HEK293 (cell line): Measurements from ENCODE around the gene CTNNA2.

ENCODE experiments used
- KLF1 ChIP-seq: fragments of 450-650 bp; formaldehyde crosslinking; IDR thresholded peaks from 2 replicates; pipeline ENCODE4 v1.5.1; 2016; ENCODE audit warnings: missing biosample characterization, missing genetic modification characterization
- ZBTB21 ChIP-seq: fragments of 450-650 bp; formaldehyde crosslinking; IDR thresholded peaks from 2 replicates; pipeline ENCODE4 v1.5.1; 2017; ENCODE audit warnings: missing biosample characterization, missing genetic modification characterization
- ZNF354C ChIP-seq: fragments of 450-650 bp; formaldehyde crosslinking; IDR thresholded peaks from 2 replicates; pipeline ENCODE4 v1.5.1; 2016; ENCODE audit warnings: missing biosample characterization, missing genetic modification characterization, low read depth, borderline replicate concordance
- ZXDB ChIP-seq: fragments of 450-650 bp; formaldehyde crosslinking; IDR thresholded peaks from 2 replicates; pipeline ENCODE4 v1.5.1; 2016; ENCODE audit warnings: missing biosample characterization, missing genetic modification characterization
- TF ChIP-seq, protein P1 (sequence below): fragments of 450-650 bp; formaldehyde crosslinking; IDR thresholded peaks from 2 replicates; pipeline ENCODE4 v1.5.1; 2016; ENCODE audit warnings: missing biosample characterization, missing genetic modification characterization
- TF ChIP-seq, protein P2 (sequence below): fragments of 450-650 bp; formaldehyde crosslinking; IDR thresholded peaks from 2 replicates; pipeline ENCODE4 v1.5.1; 2016; ENCODE audit warnings: missing biosample characterization, missing genetic modification characterization, low read depth
- TF ChIP-seq, protein P3 (sequence below): fragments of 450-650 bp; formaldehyde crosslinking; IDR thresholded peaks from 2 replicates; pipeline ENCODE4 v1.5.1; 2016; ENCODE audit warnings: missing biosample characterization, missing genetic modification characterization
- TF ChIP-seq, protein P4 (sequence below): fragments of 450-650 bp; formaldehyde crosslinking; IDR thresholded peaks from 2 replicates; pipeline ENCODE4 v1.5.1; 2016; ENCODE audit warnings: missing biosample characterization, missing genetic modification characterization

DNA sequence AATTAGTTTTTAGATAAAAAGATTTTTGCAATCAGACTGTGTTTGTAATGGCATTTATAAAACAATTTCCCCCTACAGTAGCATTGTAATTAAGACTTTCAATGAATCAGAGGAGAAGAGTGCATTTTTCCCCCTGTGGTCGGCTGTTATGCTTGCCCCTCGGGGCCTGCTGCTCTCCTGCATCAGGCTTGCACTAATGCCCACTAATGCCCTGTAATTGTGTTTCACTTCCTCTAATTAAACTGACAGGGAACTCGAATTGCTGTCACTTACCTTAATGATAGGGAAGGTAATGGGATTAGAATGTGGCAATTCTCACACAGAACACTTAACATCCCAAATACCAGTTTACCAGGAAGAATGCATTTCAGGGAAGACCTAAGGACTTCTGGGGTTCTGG is 852.9 kb downstream of the CTNNA2 start:
- TF ChIP-seq, protein P1, sequence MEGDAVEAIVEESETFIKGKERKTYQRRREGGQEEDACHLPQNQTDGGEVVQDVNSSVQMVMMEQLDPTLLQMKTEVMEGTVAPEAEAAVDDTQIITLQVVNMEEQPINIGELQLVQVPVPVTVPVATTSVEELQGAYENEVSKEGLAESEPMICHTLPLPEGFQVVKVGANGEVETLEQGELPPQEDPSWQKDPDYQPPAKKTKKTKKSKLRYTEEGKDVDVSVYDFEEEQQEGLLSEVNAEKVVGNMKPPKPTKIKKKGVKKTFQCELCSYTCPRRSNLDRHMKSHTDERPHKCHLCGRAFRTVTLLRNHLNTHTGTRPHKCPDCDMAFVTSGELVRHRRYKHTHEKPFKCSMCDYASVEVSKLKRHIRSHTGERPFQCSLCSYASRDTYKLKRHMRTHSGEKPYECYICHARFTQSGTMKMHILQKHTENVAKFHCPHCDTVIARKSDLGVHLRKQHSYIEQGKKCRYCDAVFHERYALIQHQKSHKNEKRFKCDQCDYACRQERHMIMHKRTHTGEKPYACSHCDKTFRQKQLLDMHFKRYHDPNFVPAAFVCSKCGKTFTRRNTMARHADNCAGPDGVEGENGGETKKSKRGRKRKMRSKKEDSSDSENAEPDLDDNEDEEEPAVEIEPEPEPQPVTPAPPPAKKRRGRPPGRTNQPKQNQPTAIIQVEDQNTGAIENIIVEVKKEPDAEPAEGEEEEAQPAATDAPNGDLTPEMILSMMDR (tag by site-specific recombination) = no peak
- TF ChIP-seq, protein P2, sequence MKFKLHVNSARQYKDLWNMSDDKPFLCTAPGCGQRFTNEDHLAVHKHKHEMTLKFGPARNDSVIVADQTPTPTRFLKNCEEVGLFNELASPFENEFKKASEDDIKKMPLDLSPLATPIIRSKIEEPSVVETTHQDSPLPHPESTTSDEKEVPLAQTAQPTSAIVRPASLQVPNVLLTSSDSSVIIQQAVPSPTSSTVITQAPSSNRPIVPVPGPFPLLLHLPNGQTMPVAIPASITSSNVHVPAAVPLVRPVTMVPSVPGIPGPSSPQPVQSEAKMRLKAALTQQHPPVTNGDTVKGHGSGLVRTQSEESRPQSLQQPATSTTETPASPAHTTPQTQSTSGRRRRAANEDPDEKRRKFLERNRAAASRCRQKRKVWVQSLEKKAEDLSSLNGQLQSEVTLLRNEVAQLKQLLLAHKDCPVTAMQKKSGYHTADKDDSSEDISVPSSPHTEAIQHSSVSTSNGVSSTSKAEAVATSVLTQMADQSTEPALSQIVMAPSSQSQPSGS = no peak
- TF ChIP-seq ZBTB21 (tag by site-specific recombination) (no peak), ZXDB (tag by site-specific recombination) (no peak), ZNF354C (tag by site-specific recombination) (no peak), KLF1 (no peak)
- TF ChIP-seq, protein P3, sequence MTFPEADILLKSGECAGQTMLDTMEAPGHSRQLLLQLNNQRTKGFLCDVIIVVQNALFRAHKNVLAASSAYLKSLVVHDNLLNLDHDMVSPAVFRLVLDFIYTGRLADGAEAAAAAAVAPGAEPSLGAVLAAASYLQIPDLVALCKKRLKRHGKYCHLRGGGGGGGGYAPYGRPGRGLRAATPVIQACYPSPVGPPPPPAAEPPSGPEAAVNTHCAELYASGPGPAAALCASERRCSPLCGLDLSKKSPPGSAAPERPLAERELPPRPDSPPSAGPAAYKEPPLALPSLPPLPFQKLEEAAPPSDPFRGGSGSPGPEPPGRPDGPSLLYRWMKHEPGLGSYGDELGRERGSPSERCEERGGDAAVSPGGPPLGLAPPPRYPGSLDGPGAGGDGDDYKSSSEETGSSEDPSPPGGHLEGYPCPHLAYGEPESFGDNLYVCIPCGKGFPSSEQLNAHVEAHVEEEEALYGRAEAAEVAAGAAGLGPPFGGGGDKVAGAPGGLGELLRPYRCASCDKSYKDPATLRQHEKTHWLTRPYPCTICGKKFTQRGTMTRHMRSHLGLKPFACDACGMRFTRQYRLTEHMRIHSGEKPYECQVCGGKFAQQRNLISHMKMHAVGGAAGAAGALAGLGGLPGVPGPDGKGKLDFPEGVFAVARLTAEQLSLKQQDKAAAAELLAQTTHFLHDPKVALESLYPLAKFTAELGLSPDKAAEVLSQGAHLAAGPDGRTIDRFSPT = no peak
- TF ChIP-seq, protein P4, sequence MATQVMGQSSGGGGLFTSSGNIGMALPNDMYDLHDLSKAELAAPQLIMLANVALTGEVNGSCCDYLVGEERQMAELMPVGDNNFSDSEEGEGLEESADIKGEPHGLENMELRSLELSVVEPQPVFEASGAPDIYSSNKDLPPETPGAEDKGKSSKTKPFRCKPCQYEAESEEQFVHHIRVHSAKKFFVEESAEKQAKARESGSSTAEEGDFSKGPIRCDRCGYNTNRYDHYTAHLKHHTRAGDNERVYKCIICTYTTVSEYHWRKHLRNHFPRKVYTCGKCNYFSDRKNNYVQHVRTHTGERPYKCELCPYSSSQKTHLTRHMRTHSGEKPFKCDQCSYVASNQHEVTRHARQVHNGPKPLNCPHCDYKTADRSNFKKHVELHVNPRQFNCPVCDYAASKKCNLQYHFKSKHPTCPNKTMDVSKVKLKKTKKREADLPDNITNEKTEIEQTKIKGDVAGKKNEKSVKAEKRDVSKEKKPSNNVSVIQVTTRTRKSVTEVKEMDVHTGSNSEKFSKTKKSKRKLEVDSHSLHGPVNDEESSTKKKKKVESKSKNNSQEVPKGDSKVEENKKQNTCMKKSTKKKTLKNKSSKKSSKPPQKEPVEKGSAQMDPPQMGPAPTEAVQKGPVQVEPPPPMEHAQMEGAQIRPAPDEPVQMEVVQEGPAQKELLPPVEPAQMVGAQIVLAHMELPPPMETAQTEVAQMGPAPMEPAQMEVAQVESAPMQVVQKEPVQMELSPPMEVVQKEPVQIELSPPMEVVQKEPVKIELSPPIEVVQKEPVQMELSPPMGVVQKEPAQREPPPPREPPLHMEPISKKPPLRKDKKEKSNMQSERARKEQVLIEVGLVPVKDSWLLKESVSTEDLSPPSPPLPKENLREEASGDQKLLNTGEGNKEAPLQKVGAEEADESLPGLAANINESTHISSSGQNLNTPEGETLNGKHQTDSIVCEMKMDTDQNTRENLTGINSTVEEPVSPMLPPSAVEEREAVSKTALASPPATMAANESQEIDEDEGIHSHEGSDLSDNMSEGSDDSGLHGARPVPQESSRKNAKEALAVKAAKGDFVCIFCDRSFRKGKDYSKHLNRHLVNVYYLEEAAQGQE (tag by site-specific recombination) = no peak
